Posterior cingulate gyrus (tissue), 11 donors: ENCODE measurements around the gene PTGES.
"Not testable (repeated sequence)": the region's sequence is repeated elsewhere in the genome, so short reads cannot be mapped to it uniquely, and the experiment has no call there.

Experiments used
- DNase-seq, 10 donors: peaks; one replicate each; pipeline versions ENCODE4 v3.0.0 to v3.0.0-alpha.2; 2020 to 2021; ENCODE audit warnings: mixed read lengths in 3 of 10
- intact Hi-C: fragments of 100-400 bp; cut with DNase I; formaldehyde crosslinking; loops from one replicate; pipeline ENCODE4 v1.15.1; 2023

Gene PTGES

DNA sequence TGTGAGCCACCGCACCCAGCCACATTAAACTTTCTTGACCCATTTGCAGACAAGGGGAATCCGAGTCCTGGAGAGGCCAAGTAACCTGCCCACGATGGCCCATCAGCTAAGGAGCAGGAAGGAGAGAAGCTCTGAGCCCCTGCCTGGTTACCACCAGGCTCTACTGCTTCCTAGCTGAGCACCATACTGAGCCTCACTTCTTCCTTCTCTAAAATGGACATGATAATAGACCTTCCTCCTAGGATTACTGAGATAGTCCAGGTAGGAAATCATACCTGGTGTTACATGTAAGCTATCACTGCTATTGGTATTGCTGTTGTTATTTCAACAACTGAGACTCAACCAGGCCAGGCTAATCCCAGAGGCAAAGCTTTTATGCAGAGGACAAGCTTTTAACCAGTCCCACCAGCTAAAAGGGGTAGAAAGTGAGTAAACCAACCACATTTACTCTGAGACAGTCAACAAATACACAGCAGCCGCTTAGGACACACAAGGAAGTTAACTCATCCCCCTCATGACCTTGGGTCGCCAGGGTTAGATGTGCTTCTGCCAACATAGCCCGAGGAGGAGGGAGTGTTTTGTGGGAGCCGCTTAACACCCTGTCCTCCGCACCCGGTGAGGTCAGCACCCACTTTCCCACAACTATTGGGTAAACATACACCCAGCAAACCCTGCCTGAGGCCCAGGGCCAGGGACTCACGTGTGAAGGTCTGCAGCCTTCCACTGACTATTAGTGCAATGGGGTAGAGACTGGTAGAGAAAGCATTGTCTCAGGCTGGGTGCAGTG is 20.6 kb upstream of the PTGES start:
- intact Hi-C loops = no loop called here
- no peak for DNase-seq

- intact Hi-C loops = no loop called here
- no peak for DNase-seq
These were observed 17.9 kb upstream of the PTGES start for GRCh38 chr9:129770741-129771140.

- intact Hi-C loops = no loop called here
These were observed 16.8 kb upstream of the PTGES start for GRCh38 chr9:129769669-129770068.

GRCh38 chr9:129768486-129768885 is 15.6 kb upstream of the PTGES start:
- no peak for DNase-seq
- intact Hi-C loops = no loop called here

More at GRCh38 chr9:129769669-129770068, 16.8 kb upstream of the PTGES start:
- no peak for DNase-seq

DNA sequence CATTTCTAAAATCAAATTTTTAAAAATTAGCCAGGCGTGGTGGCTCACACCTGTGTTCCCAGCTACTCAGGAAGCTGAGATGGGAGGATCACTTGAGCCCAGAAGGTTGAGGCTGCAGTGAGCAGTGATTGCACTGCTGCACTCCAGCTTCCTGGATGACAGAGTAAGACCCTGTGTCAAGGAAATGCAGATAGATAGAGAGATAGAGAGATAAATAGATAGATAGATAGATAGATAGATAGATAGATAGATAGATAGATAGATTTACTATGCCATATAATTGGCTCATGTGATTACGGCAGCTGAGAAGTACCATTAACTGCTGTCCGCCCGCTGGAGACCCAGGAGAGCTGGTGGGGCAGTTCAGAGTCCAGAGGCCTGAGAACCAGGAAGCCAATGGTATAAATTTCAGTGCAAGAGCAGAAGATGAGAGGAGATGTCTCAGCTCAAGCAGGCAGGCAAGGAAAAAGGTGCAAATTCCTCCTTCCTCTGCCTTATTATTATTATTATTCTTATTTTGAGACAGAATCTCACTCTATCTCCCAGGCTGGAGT is 13.0 kb upstream of the PTGES start:
- intact Hi-C loops = no loop called here
- DNase-seq = no peak

DNA sequence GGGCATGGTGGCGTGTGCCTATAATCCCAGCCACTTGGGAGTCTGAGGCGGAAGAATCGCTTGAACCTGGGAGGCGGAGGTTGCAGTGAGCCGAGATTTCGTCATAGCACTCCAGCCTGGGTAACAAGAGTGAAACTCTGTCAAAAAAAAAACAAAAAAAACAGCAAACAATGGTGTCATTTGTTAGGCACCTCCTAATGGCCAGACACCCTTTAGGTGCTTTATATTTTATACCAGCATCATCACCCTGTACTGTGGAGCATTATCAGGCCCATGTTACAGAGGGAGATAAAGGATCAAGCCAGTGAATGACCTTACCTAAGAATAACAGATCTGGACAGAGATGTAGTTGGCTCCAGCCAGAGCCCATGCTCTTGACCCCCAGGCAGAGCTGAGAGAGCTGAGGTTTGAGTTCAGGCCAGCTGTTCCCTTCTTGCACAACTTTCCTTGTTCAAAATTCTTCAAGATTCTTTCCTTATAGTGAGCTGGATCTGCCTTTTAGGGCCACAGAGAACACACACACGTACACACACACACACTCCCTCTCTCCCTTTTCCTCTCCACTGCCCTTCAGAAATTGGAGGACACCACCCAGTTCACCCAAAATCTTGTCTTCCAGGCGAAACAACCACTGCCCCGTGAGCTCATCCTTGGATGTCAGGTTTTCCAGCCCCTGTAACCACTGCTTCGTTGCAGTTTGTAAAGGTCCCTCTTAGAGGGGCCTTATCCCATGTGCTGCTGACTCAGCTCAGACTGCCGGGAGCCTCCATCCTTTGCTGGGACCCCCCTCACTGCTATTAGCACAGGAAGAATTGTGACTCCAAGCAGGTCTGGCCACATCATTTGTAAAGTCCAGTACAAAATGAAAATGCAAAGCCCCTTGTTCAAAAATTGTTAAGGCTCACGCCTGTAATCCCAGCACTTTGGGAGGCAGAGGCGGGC is 10.4 kb upstream of the PTGES start:
- no peak for DNase-seq
- intact Hi-C loops = no loop called here

DNA sequence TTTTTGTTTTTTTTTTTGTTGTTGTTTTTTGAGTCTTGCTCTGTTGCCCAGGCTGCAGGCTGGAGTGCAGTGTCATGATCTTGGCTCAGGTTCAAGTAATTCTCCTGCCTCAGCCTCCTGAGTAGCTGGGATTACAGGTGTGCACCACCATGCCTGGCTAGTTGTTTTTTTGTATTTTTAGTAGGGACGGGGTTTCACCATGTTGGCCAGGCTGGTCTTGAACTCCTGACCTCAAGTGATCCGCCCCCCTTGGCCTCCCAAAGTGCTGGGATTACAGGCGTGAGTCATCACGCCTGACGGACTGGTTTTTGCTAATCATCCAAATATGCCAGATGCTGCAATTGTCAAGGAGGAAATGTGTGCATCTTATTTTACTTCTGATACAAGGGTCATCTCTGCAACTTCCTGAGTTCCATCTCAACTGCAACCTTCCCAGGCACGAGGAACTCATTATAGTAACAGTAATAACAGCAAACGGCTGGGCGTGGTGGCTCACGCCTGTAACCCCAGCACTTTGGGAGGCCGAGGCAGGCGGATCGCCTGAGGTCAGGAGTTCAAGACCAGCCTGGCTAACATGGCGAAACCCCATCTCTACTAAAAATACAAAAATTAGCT is 9.6 kb upstream of the PTGES start:
- intact Hi-C loops, DNase-seq: not testable (repeated sequence)

GRCh38 chr9:129761901-129762369 is 9.1 kb upstream of the PTGES start:
- intact Hi-C loops = no loop called here
- no peak for DNase-seq

- intact Hi-C loops = no loop called here
- DNase-seq = no peak
These were observed 8.6 kb upstream of the PTGES start for GRCh38 chr9:129761293-129761900.

- DNase-seq, intact Hi-C loops: not testable (repeated sequence)
These were observed 7.9 kb upstream of the PTGES start for GRCh38 chr9:129760784-129761183.

DNA sequence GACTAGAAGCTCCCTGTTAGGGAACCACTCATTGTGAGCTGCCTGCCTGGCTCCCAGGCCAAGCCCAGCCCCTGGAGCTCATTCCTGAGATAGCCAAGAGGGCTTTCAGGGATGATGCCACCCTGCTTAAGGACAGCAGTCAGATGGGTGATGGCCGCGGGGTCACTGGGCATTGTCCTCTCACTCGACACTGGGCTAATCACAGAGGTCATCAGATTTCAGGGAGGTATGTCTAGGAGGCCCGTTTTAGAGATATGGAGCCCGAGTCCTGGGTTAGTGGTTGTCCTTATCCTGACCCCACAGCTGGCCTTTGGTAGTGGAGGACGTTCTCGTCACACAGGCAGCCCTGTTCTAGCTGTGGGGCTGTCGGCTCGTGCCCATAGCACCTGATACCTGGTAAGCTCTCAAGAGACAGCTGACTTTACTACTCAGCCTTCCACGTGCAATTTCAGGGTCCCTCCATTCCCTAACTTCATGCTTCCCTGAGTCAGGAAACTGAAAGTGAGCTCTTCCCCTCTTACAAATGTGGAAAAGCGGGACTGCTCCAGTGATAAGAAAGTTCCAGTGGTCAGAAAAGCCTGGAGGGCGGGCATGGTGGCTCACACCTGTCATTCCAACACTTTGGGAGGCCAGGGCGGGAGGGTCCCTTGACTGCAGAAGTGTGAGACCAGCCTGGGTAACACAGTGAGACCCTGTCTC is 7.1 kb upstream of the PTGES start:
- no peak for DNase-seq
- intact Hi-C loops = no loop called here

GRCh38 chr9:129759319-129759718 is 6.5 kb upstream of the PTGES start:
- intact Hi-C loops = no loop called here

DNA sequence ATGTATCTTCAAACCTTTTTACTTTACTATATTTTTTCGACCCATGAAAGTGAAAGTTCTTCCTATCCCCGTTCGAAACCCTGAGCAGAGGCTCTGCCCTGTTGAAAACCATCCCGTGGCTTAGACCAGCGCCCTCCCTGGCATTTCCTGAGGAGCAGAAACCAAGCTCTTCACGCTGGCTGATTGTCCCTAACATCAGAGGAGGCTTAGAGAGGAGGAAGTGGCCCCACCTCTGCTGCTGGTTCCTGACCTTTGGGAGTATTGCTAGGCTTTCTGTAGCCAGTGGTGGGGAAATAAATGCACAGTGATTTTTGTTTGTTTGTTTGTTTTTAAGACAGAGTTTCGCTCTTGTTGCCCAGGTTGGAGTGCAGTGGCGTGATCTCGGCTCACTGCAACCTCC is 4.2 kb upstream of the PTGES start:
- intact Hi-C loops = no loop called here
- DNase-seq = no peak

More at GRCh38 chr9:129759319-129759718, 6.5 kb upstream of the PTGES start:
- DNase-seq = no peak

- no peak for DNase-seq
- intact Hi-C loops = no loop called here
These were observed 3.3 kb upstream of the PTGES start for GRCh38 chr9:129756191-129756590.

DNA sequence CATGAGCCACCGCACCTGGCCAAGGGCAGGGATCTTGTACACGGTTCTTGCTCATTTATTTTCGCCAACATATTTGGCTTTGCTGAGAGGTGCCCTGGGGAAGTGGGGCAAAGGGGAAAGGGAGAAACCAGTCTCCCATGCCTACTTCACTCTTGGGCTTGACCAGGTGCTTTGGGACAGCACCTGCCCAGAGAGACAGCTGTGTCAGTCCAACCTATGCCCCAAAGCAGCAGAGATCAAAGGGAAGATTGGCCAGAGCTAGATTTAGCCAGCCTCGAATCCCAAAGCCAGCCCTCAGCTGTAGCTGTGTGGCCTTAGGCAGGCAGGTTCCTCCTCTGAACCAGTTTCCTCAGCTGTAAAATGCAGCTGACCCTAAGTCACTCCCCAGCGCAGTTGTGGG is 2.3 kb upstream of the PTGES start:
- DNase-seq = no peak
- intact Hi-C loops = no loop called here

DNA sequence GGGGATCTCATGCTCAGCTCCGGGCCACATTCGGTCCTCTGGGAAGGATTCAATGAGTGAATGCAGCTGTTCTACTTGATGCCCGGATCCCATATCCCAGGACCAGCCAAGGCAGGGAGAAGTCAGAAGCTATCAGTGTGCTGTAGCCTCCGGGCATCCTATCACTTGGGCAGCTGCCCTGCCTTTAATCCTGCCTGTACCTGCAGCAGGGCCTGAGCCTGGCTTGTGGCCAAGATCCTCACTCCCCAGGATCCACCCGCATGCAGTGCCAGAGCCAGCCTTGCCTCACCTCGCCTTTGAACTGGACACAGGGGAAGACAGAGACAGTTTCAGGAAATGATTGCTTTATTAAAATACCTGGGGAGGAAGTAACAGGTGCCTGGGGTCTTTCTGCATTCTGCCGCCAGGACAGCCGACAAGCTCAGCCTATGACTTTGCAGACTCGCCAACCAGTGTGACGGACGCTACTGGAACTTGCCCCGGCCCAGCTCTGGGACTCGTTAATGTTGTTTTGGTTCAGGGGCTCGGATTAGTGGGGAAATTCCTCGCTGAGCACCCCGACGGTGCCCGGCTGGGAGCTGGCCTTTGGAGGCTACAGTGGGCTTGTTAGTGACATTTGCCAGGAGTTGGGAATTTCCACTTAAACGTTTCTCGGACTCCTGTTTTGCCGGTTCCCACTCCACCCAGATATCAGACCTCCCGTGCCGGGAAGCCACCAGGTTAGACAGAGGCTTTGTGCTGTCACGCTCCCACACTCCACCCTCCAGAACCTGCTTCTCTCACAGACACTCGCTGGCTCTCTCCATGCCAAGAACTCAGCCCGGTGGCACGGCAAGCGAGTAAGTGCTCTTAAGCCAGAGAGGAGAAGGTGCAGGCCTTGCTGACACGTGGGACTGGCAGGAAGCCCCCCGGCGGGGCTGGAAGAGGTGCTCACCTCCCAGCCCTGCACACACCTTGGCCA is 721 bp downstream of the PTGES start:
- peak in 2 of 10 donors; percentile 18 to 57 for DNase-seq
- intact Hi-C loops = no loop called here

DNA sequence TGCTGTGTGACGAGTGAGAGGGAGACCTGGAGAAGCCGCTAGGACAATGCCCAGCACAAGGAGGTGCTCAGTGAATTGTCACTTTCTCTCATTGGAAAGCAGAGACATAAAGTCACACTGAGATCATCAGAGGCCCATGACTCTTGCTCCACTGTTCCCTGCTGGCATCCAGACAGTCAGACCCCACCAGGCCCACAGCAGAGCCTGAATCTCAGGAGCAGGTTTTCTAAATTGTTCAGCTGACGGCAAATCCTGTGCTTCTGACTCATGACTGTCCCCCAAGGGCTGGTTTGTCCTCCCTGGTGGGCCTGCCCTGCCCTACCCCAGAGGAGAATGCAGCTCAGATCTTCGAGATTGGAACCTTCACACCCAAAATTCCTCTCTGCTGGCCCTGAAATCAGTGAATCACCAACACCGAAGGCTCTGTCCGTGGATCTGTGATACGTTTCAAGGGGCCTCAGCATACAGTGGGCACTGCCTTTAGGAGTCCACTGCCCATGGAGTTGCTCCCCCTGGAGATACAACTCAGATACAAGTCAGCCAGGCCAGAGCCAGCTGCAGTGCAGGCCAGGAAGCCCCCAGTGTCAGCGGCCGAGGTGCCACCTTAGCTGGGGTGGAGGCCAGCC is 2.7 kb downstream of the PTGES start:
- no peak for DNase-seq
- intact Hi-C loops = no loop called here

GRCh38 chr9:129749575-129749974 is 3.3 kb downstream of the PTGES start:
- DNase-seq = no peak
- intact Hi-C loops = no loop called here
